HCT116 (cell line): ENCODE results near the gene SUMO3. TPM values are rescaled to one million over a fixed set of nuclear protein-coding genes. Genes with fewer than 3 reads are reported as not detected.

Experiments
- ATAC-seq: fragments of 200-7000 bp; cut with Tn5 transposase; 2 replicates; pipeline ENCODE4 v1.9.1; 2020; ENCODE audit warnings: mild to moderate bottlenecking, moderate library complexity
- BruUV-seq: library from RNA; stranded (reverse); fragments of 400-500 nt; replicated peaks from 2 replicates; lab custom pipeline; 2021; lab: Mats Ljungman, UMichigan
- CTCF ChIA-PET: fragments of 300-600 bp; sonication (Branson Sonifier 250); formaldehyde crosslinking; loops from one replicate; lab custom pipeline; 2021; ENCODE audit warnings: antibody characterized with exemption; lab: Charles Lee
- POLR2A ChIA-PET: fragments of 300-600, 350-600 bp; sonication (Branson Sonifier 250); formaldehyde crosslinking; loops from one replicate; lab custom pipeline; 2021; ENCODE audit warnings: antibody characterized with exemption; lab: Charles Lee
- RAD21 ChIA-PET, 2 experiments: fragments of 300-600 bp; sonication (Branson Sonifier 250); formaldehyde crosslinking; loops; one replicate each; lab custom pipeline; 2023; ENCODE audit warnings: low total read pairs in 2 of 2; ENCODE audit not compliant: uncharacterized antibody in 2 of 2, unreplicated experiment in 2 of 2, low non-redundant PET in 1 of 2; lab: Charles Lee
- DNase-seq: peaks from one replicate; pipeline ENCODE4 v3.0.0-alpha.2; 2010; ENCODE audit warnings: low read depth, low spot score
- H2AFZ ChIP-seq: fragments of 200-600 bp; shearing (Covaris generic), sonication (generic); 2 replicates; pipeline ENCODE4 v1.6.1; 2017; ENCODE audit warnings: low read depth, mixed run types, mixed read lengths, antibody characterized with exemption, low read length; ENCODE audit not compliant: poor library complexity, severe bottlenecking
- H3K27ac ChIP-seq: 2 replicates; pipeline ENCODE4 v1.5.1; 2012; ENCODE audit warnings: low read depth, low read length
- H3K27me3 ChIP-seq: fragments of 200-600 bp; sonication (generic); 2 replicates; pipeline ENCODE4 v1.6.1; 2016; ENCODE audit warnings: mixed run types, low read length, mixed read lengths; ENCODE audit not compliant: insufficient read depth
- H3K36me3 ChIP-seq, 2 experiments: fragments of 200-500 bp in 1 of 2; fragments of 200-600 bp in 1 of 2; sonication (Bioruptor generic) in 1 of 2; sonication (generic) in 1 of 2; 2 replicates each; pipeline versions ENCODE4 v1.5.1 to v1.6.1; 2014 to 2016; ENCODE audit warnings: low read length in 2 of 2, inconsistent platforms in 1 of 2, mixed read lengths in 1 of 2, mixed run types in 1 of 2; ENCODE audit not compliant: insufficient read depth in 2 of 2, control insufficient read depth in 1 of 2
- H3K4me1 ChIP-seq, 2 experiments: fragments of 200-600 bp in 1 of 2; sonication (generic) in 1 of 2; 2 replicates each; pipeline versions ENCODE4 v1.5.1 to v1.6.1; 2012 to 2017; ENCODE audit warnings: low read length in 2 of 2, inconsistent platforms in 1 of 2, mild to moderate bottlenecking in 1 of 2, mixed read lengths in 1 of 2, mixed run types in 1 of 2, moderate library complexity in 1 of 2; ENCODE audit not compliant: insufficient read depth in 2 of 2, control insufficient read depth in 1 of 2
- H3K4me2 ChIP-seq: fragments of 200-600 bp; sonication (generic); 2 replicates; pipeline ENCODE4 v1.6.1; 2017; ENCODE audit warnings: mixed run types, low read length, mixed read lengths
- H3K4me3 ChIP-seq, 2 experiments: fragments of 200-600 bp in 1 of 2; sonication (generic) in 1 of 2; replicated peaks in 1 of 2; 2 replicates each; pipeline ENCODE4 v1.5.1; 2011 to 2016; ENCODE audit warnings: low read length in 2 of 2, control low read depth in 1 of 2, low read depth in 1 of 2, mild to moderate bottlenecking in 1 of 2, mixed read lengths in 1 of 2, mixed run types in 1 of 2
- H3K79me2 ChIP-seq: fragments of 200-600 bp; sonication (generic); 2 replicates; pipeline ENCODE4 v1.6.1; 2017; ENCODE audit warnings: mild to moderate bottlenecking, mixed run types, low read length, moderate library complexity, mixed read lengths; ENCODE audit not compliant: insufficient read depth
- H3K9ac ChIP-seq: fragments of 200-600 bp; sonication (generic); 2 replicates; pipeline ENCODE4 v1.6.1; 2016; ENCODE audit warnings: low read length, mixed read lengths
- H3K9me2 ChIP-seq: fragments of 200-600 bp; sonication (generic), shearing (Covaris generic); 2 replicates; pipeline ENCODE4 v1.6.1; 2017; ENCODE audit warnings: mixed run types, mild to moderate bottlenecking, moderate library complexity; ENCODE audit not compliant: insufficient read depth
- H3K9me3 ChIP-seq, 2 experiments: fragments of 200-500 bp in 1 of 2; fragments of 200-600 bp in 1 of 2; sonication (Bioruptor generic) in 1 of 2; sonication (generic) in 1 of 2; 2 replicates each; pipeline ENCODE4 v1.6.1; 2014 to 2017; ENCODE audit warnings: low read length in 2 of 2, mixed read lengths in 2 of 2, inconsistent platforms in 1 of 2, low read depth in 1 of 2, mild to moderate bottlenecking in 1 of 2, mixed run types in 1 of 2, moderate library complexity in 1 of 2; ENCODE audit not compliant: control insufficient read depth in 1 of 2, insufficient read depth in 1 of 2
- H4K20me1 ChIP-seq: fragments of 200-600 bp; sonication (generic), shearing (Covaris generic); 2 replicates; pipeline ENCODE4 v1.6.1; 2017; ENCODE audit warnings: mixed run types, mild to moderate bottlenecking, moderate library complexity; ENCODE audit not compliant: insufficient read depth
- CTCF ChIP-seq, 3 experiments: fragments of 200-600 bp in 1 of 3; sonication (generic) in 1 of 3; IDR thresholded peaks in 2 of 3; conservative IDR thresholded peaks in 1 of 3; 2 replicates each; pipeline ENCODE4 v1.5.1; 2012 to 2017; ENCODE audit warnings: low read depth in 2 of 3, low read length in 2 of 3, antibody characterized with exemption in 1 of 3, borderline replicate concordance in 1 of 3, control low read depth in 1 of 3, mild to moderate bottlenecking in 1 of 3, mixed read lengths in 1 of 3, mixed run types in 1 of 3, moderate library complexity in 1 of 3; ENCODE audit not compliant: insufficient read depth in 1 of 3
- MAX ChIP-seq: IDR thresholded peaks from 2 replicates; pipeline ENCODE4 v1.6.1; 2012
- RAD21 ChIP-seq: IDR thresholded peaks from 2 replicates; pipeline ENCODE4 v1.6.1; 2012; ENCODE audit warnings: low read depth, mild to moderate bottlenecking
- intact Hi-C: fragments of 100-400 bp; cut with micrococcal nuclease; formaldehyde crosslinking; loops from 2 replicates; pipeline ENCODE4 v1.10.0; 2022
- total RNA-seq: library from RNA; stranded (reverse); gene quantifications from one replicate; pipeline ENCODE4 v1.2.1, GENCODE V29; 2021; ENCODE audit not compliant: unreplicated experiment

SUMO3 gene
- total RNA-seq, 1 experiment from 2014 or later, result 31.5 TPM

- Histone ChIP-seq H3K4me3 (no peak overlapping the region), H4K20me1 (peaks cover 16% of the 10 kb centered on the region; the same call in 1 of the 2 replicates), H3K4me2 (no peak overlapping the region), H3K79me2 (peaks cover 97% of the 10 kb centered on the region), H3K27me3 (no peaks in the 10 kb centered on the region), H3K4me1 (no peaks in the 10 kb centered on the region), H3K9me3 (no peaks in the 10 kb centered on the region), H3K9ac (no peak overlapping the region), H3K27ac (no peak overlapping the region), H2AFZ (no peak overlapping the region), H3K36me3 (peaks cover 2 to 28% of the 10 kb centered on the region in 2 experiments; a peak in 1 of 4 replicates)
- BruUV-seq, result no TSS peak
- POLR2A ChIA-PET, result interaction anchor here (1.3 kb wide), 1 partner anchor 283 kb away, joined by 7 read pairs; no protein-coding TSS in a partner anchor
- intact Hi-C loops, result loop anchor here (1.0 kb wide), 1 partner anchor 283 kb away; no protein-coding TSS in a partner anchor
- CTCF ChIA-PET, result interaction anchor here (0.6 to 1.5 kb wide), 14 partner anchors 9 to 313 kb away, joined by 3 to 28 read pairs (median 4); partner anchors contain the start of genes PTTG1IP and UBE2G2
- ATAC-seq (peak; percentile 98), DNase-seq (peak; percentile 24)
- RAD21 ChIA-PET, result interaction anchor here in 1 of 2 experiments (1.1 to 1.5 kb wide), 2 partner anchors 50 to 282 kb away, joined by 3 to 5 read pairs; no protein-coding TSS in a partner anchor
- peak; percentile 82 for TF ChIP-seq RAD21
- no peak for TF ChIP-seq MAX
- peak; percentile 65 to 79 (median 74); a peak in 5 of 6 replicates for TF ChIP-seq CTCF (IDR thresholded peaks at IDR 0.05 in 2 of 3, conservative IDR thresholded peaks at IDR 0.05 in 1 of 3; ENCODE audit: borderline replicate concordance in 1 of 3, insufficient read depth in 1 of 3, low read depth in 2 of 3, low read length in 2 of 3)
- TF ChIP-seq, all 23 proteins: peak for 2
- no peaks in the 10 kb centered on the region for H3K9me2 ChIP-seq
Measured at GRCh38 chr21:44792702-44793591, 24.9 kb downstream of the SUMO3 start.
